C4-2B (cell line): ENCODE data around the gene HAAO.

Experiments
- ZFX ChIP-seq: fragments of 450-650 bp; IDR thresholded peaks from 2 replicates; pipeline ENCODE4 v1.6.1; 2017
- TF ChIP-seq, protein P1 (sequence below): fragments of 450-650 bp; conservative IDR thresholded peaks from 2 replicates; pipeline ENCODE4 v1.5.1; 2017; ENCODE audit warnings: mild to moderate bottlenecking

GRCh38 chr2:42838133-42838532, 45.8 kb upstream of the HAAO start:
- TF ChIP-seq, protein P1, sequence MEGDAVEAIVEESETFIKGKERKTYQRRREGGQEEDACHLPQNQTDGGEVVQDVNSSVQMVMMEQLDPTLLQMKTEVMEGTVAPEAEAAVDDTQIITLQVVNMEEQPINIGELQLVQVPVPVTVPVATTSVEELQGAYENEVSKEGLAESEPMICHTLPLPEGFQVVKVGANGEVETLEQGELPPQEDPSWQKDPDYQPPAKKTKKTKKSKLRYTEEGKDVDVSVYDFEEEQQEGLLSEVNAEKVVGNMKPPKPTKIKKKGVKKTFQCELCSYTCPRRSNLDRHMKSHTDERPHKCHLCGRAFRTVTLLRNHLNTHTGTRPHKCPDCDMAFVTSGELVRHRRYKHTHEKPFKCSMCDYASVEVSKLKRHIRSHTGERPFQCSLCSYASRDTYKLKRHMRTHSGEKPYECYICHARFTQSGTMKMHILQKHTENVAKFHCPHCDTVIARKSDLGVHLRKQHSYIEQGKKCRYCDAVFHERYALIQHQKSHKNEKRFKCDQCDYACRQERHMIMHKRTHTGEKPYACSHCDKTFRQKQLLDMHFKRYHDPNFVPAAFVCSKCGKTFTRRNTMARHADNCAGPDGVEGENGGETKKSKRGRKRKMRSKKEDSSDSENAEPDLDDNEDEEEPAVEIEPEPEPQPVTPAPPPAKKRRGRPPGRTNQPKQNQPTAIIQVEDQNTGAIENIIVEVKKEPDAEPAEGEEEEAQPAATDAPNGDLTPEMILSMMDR = no peak
- no peak for TF ChIP-seq ZFX
